GM11168 (cell line): ENCODE results near the gene NQO2.
"Not testable (repeated sequence)": the region's sequence is repeated elsewhere in the genome, so short reads cannot be mapped to it uniquely, and the experiment has no call there.

Experiments used
- in situ Hi-C: fragments of 300-500 bp; cut with MboI; formaldehyde crosslinking; loops from one replicate; pipeline ENCODE4 v1.12.0; 2022; ENCODE audit warnings: low sequenced_read_pairs; ENCODE audit not compliant: unreplicated experiment

NQO2 gene

DNA sequence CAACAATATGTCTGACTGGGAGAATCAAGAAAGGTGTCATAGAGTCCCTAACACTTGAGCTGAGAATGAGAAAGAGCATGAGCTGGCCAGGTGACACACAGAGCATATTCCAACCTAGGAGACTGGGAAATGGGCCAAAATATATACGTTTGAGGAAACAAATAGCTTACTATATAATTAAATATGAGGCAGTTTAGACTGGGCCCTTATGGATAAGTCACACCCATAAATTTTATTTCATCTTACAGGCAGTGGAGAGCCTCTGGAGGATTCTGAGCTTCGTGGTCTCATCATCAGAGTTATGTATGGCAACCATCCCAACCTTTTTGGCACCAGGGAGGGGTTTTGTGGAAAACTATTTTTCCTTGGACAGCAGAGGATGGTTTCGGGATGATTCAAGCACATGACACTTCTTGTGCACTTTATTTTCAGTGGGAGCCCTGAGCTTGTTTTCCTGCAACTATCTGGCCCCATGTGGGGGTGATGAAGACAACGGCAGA, 12.9 kb upstream of the NQO2 start:
- in situ Hi-C loops, result no loop called here

DNA sequence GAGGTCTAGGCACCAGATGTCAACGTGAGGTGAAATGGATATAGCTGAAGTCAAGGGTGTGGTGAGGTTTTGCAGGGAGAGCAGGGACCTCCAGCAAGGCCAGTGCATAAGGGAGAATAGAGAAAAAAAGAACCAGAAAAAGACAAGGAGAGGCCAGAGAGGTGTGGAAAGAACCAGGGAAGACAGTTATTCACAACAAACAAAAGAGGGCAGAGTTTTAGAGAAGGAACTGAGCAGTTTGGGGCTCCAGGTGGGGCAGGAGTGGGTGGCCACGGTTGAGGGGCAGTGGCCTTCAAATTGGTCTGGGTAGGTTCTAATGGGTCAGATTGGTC, 11.6 kb upstream of the NQO2 start:
- in situ Hi-C loops, result no loop called here

DNA sequence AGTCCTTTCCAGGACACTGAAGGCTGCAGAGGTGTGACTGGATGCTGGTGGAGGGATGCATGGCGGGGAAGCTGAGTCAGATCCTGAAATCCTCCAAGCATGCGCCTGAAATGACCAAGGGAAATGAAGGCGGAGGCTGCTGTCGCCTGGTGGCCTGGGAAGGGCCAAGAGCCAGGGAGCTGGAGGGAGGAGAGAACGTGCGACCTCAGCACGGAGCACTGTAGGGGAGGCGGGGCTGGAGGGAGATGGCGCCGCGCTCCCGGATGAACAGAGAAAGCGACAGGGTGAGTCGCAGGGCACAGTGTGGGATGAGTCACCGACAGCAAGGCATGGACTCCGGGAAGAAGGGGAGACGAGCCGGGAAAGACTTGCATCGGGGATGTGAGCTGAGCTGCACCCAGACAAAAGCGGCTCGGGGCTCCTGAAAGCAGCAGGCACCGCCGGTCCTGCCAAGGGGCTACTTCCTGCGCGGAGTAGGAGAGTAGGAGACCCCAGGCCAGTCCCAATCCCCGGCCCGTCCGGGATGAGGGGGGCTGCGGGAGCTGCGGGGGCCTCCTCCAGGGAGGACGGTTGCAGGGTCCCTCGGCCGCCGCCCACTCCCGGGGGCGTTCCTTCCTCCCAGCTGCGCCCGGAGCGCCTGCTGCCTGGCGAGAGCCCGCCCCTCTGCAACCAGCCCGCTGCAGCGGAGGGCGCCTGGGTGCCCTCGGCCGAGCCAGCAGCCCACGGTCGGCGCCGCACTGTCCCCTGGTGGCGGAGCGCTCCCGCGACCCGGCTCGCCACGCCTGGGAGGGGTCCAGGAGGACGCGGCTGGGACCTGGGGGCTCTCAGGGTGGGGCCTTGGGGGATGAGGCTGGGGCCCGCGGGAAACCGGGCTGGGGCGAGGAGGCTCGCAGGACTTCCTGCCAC, 11.0 kb upstream of the NQO2 start:
- in situ Hi-C loops, result no loop called here

DNA sequence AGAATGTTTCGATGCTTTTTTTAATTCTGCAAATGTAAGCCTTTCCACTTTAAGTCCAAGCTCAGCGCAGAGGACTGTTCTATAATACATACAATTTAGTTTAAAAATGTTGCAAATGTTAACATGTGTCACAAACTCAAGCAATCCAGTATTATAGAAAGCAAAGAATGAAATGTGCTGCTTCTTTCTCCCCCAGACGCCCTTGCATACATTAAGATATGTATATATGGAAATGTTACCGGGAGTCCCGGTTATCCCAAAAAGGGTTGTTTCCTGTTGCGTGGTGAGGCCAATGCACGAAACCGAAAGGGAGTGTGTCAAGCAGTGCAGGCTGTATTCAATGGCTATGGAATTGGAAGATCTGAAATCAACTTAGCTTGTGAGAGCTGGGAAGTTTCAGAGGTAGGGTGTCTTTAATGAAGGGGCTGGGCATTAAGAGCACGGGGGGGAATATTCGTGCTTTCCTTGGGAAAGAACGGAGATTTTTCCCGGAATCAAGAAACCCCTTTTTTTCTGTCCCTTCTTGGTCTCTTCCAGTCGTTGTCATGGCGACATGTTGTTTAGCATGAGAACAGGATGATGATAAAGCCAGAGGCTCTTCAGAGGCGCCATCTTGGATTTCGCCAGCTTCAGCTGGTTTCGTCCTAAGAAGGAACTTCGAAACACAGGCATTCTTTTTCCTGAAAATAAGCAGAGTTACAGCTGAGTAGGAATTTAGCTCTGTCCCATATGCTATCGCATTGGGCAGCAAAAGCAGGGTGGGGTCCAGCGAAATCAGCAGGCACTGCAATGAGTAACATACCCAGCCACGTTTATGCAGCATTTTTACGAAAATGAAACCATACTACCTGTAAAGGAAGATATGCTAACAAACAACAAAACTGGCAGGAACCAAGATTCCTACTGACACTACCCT, 10.1 kb upstream of the NQO2 start:
- in situ Hi-C loops, result no loop called here

DNA sequence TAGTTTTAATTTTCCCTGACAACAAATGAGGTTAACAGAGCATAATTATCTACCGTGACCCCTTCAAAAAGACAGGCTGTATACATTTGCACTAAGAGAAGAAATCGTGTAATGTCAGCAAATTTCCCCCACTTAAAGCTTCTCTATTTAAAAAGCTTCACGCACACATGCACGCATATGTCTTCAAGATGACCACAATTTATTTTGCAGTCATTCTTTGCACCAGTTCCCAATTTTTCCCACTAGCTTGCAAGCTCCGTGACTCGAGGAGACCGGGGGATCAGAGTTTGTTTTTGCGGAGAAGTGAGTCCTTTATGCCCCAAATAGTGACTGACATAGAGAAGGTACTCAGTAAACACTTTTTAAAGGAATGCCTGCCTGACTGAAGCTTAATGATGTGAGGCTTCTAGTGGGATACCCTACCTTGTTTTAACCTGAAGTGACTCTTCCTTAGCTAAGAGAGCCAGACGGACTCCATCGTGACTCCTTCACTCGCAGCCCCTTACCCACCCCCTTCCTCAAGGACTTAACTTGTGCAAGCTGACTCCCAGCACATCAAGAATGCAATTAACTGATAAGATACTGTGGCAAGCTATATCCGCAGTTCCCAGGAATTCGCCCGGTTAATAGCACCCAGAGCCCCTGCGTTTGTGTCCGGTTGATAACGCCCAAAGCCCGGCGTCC, 9.3 kb upstream of the NQO2 start:
- in situ Hi-C loops, result no loop called here

DNA sequence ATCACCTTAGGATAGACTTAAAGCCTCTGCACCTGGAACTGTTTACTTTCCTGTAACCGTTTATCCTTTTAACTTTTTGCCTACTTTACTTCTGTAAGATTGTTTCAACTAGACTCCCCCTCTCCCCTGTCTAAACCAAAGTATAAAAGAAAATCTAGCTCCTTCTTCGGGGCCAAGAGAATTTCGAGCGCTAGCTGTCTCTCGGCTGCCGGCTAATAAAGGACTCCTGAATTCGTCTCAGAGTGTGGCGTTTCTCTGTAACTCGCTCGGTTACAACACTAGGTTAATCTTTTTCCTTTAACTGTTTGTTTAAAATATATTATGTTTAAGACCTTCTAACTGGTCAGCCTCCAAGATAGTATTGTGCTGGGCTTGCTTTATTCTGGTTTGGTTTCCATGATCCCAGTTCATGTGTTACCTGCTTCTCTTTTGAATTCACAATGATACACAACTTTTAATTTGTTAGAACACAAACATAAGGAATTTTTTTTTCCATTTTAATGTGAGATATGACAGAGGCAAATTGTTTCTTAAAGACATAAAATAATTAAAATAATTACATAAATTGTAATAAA, 8.7 kb upstream of the NQO2 start:
- in situ Hi-C loops, result no loop called here

DNA sequence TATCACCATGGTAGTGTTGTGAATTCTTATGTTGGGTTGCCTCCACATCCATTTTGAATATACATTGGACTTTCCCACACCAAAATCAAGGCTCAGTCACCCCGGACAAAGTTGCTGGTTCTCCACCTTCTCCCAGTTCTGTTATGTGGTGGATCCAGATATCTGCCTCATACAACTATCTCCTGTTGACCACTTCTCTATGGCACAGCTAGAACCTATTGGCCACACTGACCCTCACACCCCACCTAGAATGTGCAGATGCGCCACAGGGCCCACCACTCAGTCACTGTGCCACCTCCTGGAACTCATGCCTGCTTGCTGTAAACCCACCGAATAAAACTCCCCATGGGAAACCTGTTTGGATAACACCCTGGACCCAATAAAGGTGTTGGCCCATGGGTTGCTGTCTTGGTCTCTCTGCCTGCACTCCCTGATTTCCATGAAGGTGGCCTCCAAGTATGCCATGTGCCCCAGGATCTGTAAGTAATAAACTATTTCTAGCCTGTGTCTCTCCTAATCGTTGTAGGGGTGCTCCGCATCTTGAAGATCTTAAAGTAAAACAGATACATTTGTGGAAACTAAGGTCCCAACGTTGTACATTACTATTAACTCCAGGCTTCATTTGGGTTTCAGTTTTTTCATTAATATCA, 7.2 kb upstream of the NQO2 start:
- in situ Hi-C loops, result no loop called here

DNA sequence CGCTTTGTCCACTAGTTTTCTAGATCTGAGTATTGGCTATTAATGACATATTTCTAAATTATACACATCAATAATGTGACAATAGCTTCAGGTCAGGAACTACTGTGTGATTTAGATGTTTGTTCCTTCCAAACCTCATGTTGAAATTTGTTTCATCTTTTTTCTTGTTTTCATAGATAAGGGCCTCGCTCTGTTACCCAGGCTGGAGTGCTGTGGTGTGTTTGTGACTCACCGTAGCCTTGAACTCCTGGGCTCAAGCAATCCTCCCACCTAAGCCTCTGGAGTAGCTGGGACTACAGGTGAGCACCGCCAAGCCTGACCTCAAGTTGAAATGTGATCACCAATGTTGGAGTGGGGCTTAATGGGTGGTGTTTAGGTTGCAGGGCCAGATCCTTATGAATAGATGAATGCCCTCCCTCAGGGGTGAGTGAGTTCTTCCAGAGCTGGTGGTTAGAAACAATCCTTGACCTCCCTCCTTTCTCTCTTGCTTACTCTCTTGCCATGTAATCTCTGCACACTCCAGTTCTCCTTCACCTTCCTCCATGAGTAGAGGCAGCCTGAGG, 5.9 kb upstream of the NQO2 start:
- in situ Hi-C loops, result no loop called here

DNA sequence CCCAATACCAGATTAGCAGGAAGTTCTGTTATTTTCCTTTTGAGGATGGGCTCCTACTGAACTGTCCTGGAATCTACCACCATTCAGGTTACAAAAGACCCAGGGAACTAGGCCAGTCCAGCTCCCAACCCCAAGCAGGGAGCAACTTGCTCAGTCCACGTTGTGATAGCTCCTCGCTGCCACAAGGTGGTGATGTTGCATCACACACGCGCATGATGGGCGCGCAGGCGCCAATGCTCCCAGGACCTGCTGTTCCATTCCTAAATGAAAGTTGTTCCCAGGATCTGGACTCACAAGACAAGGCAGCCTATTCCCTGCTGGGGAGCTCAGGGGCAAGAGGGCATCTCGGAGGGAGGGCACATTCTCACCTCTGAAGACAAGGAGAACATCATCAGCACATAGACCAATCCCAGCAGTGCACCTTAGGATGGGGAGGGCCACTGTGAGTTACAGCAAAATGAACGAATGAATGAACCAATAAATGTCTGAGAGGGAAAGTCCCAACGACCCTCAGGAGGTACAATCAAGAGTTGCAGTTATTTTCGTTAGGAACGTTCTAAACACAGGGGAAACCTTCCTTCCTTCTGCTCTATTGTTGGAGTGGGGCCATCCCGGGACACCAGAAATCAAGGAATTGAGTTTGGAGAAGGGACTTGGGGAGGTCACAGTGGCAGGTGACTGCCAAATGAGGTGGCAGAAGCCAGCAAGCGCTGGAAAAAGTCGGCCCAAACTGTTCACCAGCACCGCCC, 1.3 kb upstream of the NQO2 start:
- in situ Hi-C loops, result not testable (repeated sequence)

DNA sequence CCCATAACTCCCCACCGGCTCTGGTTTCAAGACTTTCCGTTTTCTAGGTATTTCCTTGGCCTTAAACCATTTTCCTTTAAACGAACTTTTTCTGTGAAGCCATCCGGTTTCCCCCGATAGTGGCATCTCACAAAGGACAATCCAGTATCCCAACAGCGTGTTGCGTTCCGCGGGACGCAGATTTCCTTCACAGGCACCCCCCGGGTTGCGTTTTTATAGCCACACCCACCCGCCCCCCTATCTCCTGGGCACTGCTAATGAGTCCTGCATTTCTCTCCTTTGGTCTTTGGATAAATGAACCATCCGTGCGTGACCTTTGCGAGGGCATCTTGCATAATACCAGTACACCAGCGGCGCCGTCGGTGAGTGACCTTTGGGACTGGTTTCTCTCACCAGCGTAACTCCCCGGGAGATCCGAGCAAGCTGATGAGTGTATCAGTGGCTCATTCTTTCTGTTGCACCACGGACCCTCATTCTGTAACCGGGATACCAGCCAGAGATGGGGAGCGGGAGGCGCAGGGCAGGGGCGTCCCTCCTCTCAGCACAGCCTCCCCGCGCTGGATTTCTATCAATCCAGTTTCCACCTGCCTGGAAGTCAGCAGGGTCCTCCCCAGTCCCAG, 586 bp upstream of the NQO2 start:
- in situ Hi-C loops, result no loop called here

DNA sequence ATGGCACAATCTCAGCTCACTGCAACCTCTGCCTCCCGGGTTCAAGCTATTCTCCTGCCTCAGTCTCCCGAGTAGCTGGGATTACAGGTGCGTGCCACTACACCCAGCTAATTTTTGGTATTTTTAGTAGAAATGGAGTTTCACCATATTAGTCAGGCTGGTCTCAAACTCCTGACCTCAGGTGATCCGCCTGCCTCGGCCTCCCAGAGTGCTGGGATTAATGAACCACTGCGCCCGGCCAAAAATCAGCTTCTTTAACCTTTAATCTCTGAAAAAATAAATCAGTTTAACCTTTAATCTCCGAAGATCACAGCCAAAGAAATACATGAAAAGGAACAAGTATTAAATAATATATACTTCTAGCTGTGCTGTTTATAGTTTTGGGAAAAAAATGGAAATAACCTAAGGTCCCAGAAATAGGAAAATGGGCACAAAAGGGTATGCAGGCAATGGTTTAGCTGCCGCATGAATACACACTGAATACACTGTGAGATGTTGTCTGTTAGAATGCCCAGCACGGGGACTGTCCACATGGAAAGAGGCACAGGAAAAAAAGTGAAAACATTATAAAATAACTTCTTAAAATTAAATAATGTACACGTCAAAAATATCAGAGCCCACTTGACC, 1.6 kb downstream of the NQO2 start:
- in situ Hi-C loops, result loop anchor here (5.0 kb wide), 1 partner anchor 51 kb away; no protein-coding TSS in a partner anchor

DNA sequence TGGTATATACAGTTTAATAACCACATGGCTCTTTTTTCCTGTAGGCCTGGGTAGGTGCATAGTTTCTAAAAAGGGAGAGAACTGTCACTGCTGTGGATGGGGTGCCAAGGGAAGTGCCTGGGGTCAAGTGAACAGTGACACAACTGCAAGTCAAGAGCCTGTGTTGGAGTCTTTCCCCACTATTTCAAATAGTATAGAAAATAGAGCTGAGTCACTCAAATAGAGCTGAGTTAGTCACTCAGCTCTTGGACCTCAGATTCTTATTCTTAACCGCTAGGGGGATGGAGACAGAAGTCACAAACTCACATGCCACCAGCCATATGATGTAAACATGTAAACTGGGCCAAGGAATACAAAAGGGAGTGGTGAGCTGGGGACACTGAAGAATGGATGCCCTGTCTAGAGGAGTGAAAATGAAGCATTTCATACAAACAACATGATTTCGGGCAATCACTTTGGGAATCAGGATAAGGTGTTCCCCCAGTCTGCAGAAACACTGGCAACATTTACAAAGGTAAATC, 2.1 kb downstream of the NQO2 start:
- in situ Hi-C loops, result loop anchor here (5.0 kb wide), 1 partner anchor 50 kb away; no protein-coding TSS in a partner anchor

DNA sequence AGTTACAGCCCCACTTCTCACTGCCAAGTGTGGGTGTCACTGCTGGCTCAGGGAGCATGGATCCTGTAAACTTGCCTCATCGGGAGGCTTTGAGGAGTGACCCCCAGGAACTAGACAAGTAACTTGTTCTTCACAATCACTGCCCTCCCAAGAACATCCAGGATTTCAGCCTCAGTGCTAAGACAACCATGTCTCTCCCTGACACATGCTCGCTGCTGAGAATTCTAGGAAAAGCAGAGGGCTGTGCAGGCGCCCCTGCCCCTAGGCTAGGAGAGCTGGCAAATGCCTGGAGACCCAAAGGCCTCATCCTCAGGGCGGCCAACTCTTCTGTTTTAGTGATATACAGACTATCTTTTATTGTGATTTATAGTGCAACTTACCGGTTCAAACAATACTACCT, 3.5 kb downstream of the NQO2 start:
- in situ Hi-C loops, result loop anchor here (5.0 kb wide), 1 partner anchor 49 kb away; no protein-coding TSS in a partner anchor

DNA sequence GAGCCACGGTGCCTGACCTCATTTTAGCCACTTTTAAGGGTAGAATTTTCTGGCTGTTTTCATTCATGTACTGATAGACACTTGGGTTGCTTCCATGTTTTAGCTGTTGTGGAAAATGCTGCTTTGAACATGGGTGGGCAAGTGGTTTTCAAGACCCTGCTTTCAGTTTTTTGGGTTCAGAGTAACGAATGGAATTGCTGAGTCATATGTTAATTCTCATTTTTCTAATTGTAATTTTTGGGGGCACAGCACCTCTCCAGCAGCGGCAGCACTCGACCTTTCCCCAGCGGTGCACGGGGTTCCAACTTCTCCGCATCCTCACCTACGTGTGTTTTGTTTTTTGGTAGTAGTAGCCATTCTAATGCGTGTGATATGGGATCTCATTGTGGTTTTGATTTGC, 5.4 kb downstream of the NQO2 start:
- in situ Hi-C loops, result no loop called here

DNA sequence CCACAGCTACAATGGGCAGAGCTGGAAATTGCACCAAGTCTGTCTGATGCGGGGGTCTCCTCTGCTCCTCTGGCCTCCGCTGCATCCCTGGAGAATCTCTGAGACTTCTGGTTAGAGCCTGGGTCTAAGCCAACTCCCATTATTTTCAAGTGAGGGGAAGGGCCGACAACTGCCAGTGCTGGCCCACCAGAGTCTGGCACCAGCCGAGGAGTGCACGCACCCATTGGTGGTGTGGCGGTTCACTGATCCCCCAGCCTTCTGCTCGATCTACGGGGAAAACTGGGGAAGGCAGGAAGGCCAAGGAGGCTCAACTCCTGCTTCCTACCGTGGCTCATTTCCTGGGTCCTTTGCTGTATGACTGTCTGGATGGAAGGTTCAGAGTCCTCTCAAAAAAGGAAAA, 6.2 kb downstream of the NQO2 start:
- in situ Hi-C loops, result no loop called here

DNA sequence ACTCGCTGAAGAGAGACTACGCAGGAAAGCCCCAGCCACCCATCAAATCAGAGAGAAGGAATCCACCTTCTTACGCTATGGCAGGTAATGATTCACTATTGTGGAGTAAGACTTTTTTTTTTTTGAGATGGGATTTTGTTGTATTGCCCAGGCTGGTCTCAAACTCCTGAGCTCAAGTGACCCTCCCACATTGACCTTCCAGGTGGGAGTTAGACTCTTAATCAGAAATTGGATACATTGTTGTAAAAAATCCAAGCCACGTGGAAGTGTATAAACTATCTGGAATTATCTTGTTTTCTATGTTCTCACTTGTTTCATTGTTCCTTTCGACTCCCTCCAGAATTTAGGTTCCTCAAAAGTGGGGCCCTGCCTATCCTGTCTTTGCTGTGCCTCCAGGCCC, 6.8 kb downstream of the NQO2 start:
- in situ Hi-C loops, result no loop called here

DNA sequence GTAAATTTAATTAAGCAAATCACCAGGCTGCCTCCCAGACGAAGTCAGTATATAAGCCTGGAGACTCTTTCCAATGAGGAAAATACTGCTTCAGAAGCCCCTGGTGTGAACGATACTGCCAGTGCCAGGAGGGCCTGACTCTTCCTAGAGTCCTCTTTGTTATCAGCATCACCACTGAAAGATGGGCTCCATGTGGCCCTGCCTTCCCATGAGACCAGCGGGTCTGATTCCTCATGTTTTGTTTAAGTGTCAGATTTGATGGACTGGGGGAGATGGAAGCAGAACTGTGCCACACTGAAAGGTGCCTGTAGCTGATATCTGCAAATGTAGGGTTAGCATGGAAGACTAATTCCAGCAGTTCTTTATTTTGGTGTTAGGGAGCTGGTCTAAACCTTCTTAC, 7.9 kb downstream of the NQO2 start:
- in situ Hi-C loops, result no loop called here
